MM.1S (cell line): ENCODE results near the gene DCAF10.

Source experiments
- DNase-seq: peaks from one replicate; pipeline ENCODE4 v3.0.0-alpha.2; 2015
- H2AFZ ChIP-seq: fragments of 300-600 bp; sonication (generic); 2 replicates; pipeline ENCODE4 v1.6.0; 2016; ENCODE audit warnings: antibody characterized with exemption, low read length
- H3F3A ChIP-seq: fragments of 300-600 bp; sonication (generic); 2 replicates; pipeline ENCODE4 v1.6.1; 2016; ENCODE audit warnings: mild to moderate bottlenecking, antibody characterized with exemption, low read length, moderate library complexity, mixed read lengths; ENCODE audit not compliant: insufficient read depth
- H3K27ac ChIP-seq: fragments of 300-600 bp; sonication (generic); 2 replicates; pipeline ENCODE4 v1.5.1; 2016; ENCODE audit warnings: mild to moderate bottlenecking, low read length
- H3K27me3 ChIP-seq: fragments of 300-600 bp; sonication (generic); replicated peaks from 2 replicates; pipeline ENCODE4 v1.6.0; 2016; ENCODE audit warnings: low read length; ENCODE audit not compliant: insufficient read depth
- H3K36me3 ChIP-seq: fragments of 300-600 bp; sonication (generic); replicated peaks from 2 replicates; pipeline ENCODE4 v1.6.1; 2016; ENCODE audit warnings: mild to moderate bottlenecking, low read length, mixed read lengths; ENCODE audit not compliant: insufficient read depth
- H3K4me1 ChIP-seq: fragments of 300-600 bp; sonication (generic); 2 replicates; pipeline ENCODE4 v1.6.1; 2016; ENCODE audit warnings: low read length, mixed read lengths
- H3K4me2 ChIP-seq: fragments of 300-600 bp; sonication (generic); 2 replicates; pipeline ENCODE4 v1.6.0; 2016; ENCODE audit warnings: low read depth, low read length
- H3K4me3 ChIP-seq: fragments of 300-600 bp; sonication (generic); 2 replicates; pipeline ENCODE4 v1.5.1; 2016; ENCODE audit warnings: low read length, mixed read lengths
- H3K79me2 ChIP-seq: fragments of 300-600 bp; sonication (generic); 2 replicates; pipeline ENCODE4 v1.6.1; 2016; ENCODE audit warnings: mixed run types, low read length, mixed read lengths
- H3K9ac ChIP-seq: fragments of 300-600 bp; sonication (generic); 2 replicates; pipeline ENCODE4 v1.6.1; 2016; ENCODE audit warnings: low read length, mixed read lengths
- H3K9me2 ChIP-seq: fragments of 300-600 bp; sonication (generic); replicated peaks from 2 replicates; pipeline ENCODE4 v1.6.1; 2016; ENCODE audit warnings: mild to moderate bottlenecking, low read length, mixed read lengths; ENCODE audit not compliant: insufficient read depth
- H3K9me3 ChIP-seq: fragments of 300-600 bp; sonication (generic); replicated peaks from 2 replicates; pipeline ENCODE4 v1.6.1; 2016; ENCODE audit warnings: mild to moderate bottlenecking, low read length, mixed read lengths; ENCODE audit not compliant: insufficient read depth
- H4K20me1 ChIP-seq: fragments of 300-600 bp; sonication (generic); 2 replicates; pipeline ENCODE4 v1.6.1; 2016; ENCODE audit warnings: mild to moderate bottlenecking, low read length, moderate library complexity, mixed read lengths; ENCODE audit not compliant: insufficient read depth
- EZH2 ChIP-seq: fragments of 300-600 bp; sonication (generic); optimal IDR thresholded peaks from 2 replicates; pipeline ENCODE3; 2017; ENCODE audit warnings: low read depth, mild to moderate bottlenecking, antibody characterized with exemption, low read length, mixed read lengths
- EZH2phosphoT487 ChIP-seq: fragments of 300-600 bp; sonication (generic); IDR thresholded peaks from 2 replicates; pipeline ENCODE4 v1.6.1; 2018; ENCODE audit warnings: antibody characterized with exemption, low read length
- TF ChIP-seq, protein P1 (sequence below): fragments of 300-600 bp; sonication (generic); IDR thresholded peaks from 2 replicates; pipeline ENCODE4 v1.5.1; 2016; ENCODE audit warnings: antibody characterized with exemption, low read length, mixed read lengths

DCAF10 gene

DNA sequence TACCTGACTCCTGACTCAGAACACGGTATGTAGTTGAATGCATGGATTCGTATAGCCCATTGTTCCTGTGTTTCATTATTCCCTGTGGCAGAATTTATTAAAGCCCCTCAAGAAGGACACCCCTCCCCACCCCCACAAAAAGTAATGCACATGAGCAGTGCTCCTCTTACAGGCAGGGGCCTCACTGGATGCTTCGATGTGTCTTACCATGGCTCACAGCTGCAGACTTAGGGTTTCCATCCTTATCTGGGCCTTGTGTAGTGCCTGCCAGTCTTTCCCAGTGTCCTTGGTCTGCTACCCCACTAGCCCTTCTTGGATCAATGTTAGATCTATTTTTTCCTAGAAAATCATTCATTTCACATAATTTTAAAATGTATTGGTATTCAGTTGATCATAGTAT lies 30.6 kb upstream of the DCAF10 start:
- TF ChIP-seq, protein P1, sequence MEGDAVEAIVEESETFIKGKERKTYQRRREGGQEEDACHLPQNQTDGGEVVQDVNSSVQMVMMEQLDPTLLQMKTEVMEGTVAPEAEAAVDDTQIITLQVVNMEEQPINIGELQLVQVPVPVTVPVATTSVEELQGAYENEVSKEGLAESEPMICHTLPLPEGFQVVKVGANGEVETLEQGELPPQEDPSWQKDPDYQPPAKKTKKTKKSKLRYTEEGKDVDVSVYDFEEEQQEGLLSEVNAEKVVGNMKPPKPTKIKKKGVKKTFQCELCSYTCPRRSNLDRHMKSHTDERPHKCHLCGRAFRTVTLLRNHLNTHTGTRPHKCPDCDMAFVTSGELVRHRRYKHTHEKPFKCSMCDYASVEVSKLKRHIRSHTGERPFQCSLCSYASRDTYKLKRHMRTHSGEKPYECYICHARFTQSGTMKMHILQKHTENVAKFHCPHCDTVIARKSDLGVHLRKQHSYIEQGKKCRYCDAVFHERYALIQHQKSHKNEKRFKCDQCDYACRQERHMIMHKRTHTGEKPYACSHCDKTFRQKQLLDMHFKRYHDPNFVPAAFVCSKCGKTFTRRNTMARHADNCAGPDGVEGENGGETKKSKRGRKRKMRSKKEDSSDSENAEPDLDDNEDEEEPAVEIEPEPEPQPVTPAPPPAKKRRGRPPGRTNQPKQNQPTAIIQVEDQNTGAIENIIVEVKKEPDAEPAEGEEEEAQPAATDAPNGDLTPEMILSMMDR = no peak
- no peak for TF ChIP-seq EZH2phosphoT487
- no peak for TF ChIP-seq EZH2
- DNase-seq = no peak

DNA sequence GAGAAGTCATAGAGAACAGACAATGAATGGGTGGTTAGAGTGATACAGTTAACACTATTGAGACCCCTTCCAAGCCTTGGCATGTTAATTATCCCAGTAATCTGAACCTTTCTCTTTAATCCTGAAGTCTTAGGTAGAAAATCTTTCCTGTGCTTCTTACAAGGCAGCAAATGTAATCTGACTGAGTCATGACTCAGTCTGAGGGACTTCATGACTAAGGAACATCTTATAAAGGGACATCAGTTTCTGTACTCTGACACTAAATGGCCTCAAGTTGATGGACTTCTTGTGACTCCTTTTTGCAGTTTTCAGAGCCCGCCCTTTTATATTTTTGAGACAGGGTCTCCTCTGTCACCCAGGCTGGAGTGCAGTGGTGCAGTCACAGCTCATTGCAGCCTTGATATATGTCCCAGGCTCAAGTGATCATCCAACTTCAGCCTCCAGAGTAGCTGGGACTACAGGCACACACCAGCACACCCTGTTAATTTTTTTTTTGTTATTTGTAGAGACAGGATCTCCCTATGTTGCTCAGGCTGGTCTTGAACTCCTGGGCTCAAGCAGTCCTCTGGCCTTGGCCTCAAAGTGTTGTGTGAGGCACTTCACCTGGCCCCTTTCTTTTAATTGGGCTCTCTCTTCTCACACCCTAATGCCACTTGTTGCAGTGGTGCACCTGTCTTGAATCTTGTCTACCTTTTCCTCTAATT lies 25.2 kb upstream of the DCAF10 start:
- Histone ChIP-seq H3K36me3 (peaks cover 15% of the 10 kb centered on the region), H3K4me2 (no peak overlapping the region), H3K9ac (no peak overlapping the region), H3K79me2 (peaks cover 5% of the 10 kb centered on the region; the same call in 1 of the 2 replicates), H3K4me3 (no peak overlapping the region), H4K20me1 (no peaks in the 10 kb centered on the region; the same call in 1 of the 2 replicates), H3K9me3 (no peaks in the 10 kb centered on the region), H3K9me2 (no peaks in the 10 kb centered on the region), H2AFZ (no peak overlapping the region), H3K27ac (no peak overlapping the region), H3K4me1 (no peaks in the 10 kb centered on the region), H3F3A (no peaks in the 10 kb centered on the region), H3K27me3 (no peaks in the 10 kb centered on the region)
- no peak for DNase-seq
- TF ChIP-seq, protein P1 = no peak
- TF ChIP-seq EZH2 = no peak
- TF ChIP-seq EZH2phosphoT487 = no peak

More for the DNA sequence above, 30.6 kb upstream of the DCAF10 start:
- H3K4me2 ChIP-seq = no peak overlapping the region
- H3K9ac ChIP-seq = no peak overlapping the region
- no peaks in the 10 kb centered on the region for H4K20me1 ChIP-seq
- H2AFZ ChIP-seq = no peak overlapping the region
- no peaks in the 10 kb centered on the region for H3F3A ChIP-seq
- H3K27me3 ChIP-seq = no peaks in the 10 kb centered on the region
- no peaks in the 10 kb centered on the region for H3K79me2 ChIP-seq
- no peaks in the 10 kb centered on the region for H3K4me1 ChIP-seq
- no peak overlapping the region for H3K27ac ChIP-seq
- H3K9me3 ChIP-seq = no peaks in the 10 kb centered on the region
- H3K4me3 ChIP-seq = no peak overlapping the region
- H3K36me3 ChIP-seq = no peaks in the 10 kb centered on the region; the same call in 1 of the 2 replicates
- H3K9me2 ChIP-seq = no peaks in the 10 kb centered on the region

DNA sequence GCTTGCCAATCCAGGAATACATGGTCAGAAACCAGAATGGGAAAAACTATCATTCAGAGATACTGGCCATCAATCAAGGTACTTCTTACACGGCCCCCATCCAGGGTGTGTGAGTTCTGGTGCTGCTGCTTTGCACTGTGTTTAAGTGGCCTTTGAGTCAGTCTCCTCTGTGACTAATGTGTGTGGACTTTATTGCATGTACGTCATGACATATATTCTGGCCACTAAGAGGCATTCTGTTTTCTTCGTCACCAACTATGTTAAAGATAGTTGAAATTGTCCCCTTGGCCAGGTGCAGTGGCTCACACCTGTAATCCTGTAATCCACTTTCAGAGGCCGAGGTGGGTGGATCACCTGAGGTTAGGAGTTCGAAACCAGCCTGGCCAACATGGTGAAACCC lies 24.3 kb upstream of the DCAF10 start:
- H3K9me2 ChIP-seq = no peaks in the 10 kb centered on the region
- H3K9ac ChIP-seq = no peak overlapping the region
- no peak overlapping the region for H2AFZ ChIP-seq
- no peak overlapping the region for H3K4me3 ChIP-seq
- H3K9me3 ChIP-seq = no peaks in the 10 kb centered on the region
- TF ChIP-seq EZH2phosphoT487 = no peak
- TF ChIP-seq, protein P1 = no peak
- no peak for TF ChIP-seq EZH2
- no peak overlapping the region for H3K27ac ChIP-seq
- H3F3A ChIP-seq = no peaks in the 10 kb centered on the region
- H3K27me3 ChIP-seq = no peaks in the 10 kb centered on the region
- no peak overlapping the region for H3K4me2 ChIP-seq
- H3K36me3 ChIP-seq = peaks cover 25% of the 10 kb centered on the region
- DNase-seq = no peak
- H3K4me1 ChIP-seq = no peaks in the 10 kb centered on the region
- no peaks in the 10 kb centered on the region; the same call in 1 of the 2 replicates for H4K20me1 ChIP-seq
- H3K79me2 ChIP-seq = peaks cover 13% of the 10 kb centered on the region; the same call in 1 of the 2 replicates
